Measurements from ENCODE around the gene NPDC1.

DNA sequence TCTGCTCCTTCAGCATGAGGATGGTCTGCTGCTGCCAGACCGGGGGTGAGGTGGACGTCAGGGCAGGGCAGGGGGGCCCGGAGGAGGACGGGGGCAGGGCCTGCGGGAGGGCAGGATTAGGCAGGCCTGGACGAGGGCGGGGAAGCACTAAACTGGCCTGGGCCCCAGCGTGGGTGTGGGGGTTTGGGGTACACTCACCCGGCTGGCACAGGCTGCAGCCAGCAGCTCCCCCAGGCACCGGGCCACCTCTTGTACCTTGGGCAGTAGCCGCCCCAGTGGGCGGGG, 18.8 kb upstream of the NPDC1 start:
- TF ChIP-seq, protein P1, sequence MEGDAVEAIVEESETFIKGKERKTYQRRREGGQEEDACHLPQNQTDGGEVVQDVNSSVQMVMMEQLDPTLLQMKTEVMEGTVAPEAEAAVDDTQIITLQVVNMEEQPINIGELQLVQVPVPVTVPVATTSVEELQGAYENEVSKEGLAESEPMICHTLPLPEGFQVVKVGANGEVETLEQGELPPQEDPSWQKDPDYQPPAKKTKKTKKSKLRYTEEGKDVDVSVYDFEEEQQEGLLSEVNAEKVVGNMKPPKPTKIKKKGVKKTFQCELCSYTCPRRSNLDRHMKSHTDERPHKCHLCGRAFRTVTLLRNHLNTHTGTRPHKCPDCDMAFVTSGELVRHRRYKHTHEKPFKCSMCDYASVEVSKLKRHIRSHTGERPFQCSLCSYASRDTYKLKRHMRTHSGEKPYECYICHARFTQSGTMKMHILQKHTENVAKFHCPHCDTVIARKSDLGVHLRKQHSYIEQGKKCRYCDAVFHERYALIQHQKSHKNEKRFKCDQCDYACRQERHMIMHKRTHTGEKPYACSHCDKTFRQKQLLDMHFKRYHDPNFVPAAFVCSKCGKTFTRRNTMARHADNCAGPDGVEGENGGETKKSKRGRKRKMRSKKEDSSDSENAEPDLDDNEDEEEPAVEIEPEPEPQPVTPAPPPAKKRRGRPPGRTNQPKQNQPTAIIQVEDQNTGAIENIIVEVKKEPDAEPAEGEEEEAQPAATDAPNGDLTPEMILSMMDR (conservative IDR thresholded peaks at IDR 0.05): no peak
- no peak for TF ChIP-seq EZH2 (IDR thresholded peaks at IDR 0.05; ENCODE audit: low read depth)
